Subcutaneous abdominal adipose tissue (tissue), 5 donors: Measurements from ENCODE around the gene TRO.

Experiments
- H3K27ac ChIP-seq: one replicate; pipeline ENCODE4 v1.7.0; 2013; ENCODE audit warnings: low read depth, mild to moderate bottlenecking, inconsistent platforms, low read length, moderate library complexity
- H3K27me3 ChIP-seq, 5 donors: one replicate each; pipeline ENCODE4 v1.7.0; 2013; ENCODE audit warnings: low read length in 5 of 5, inconsistent platforms in 1 of 5; ENCODE audit not compliant: control insufficient read depth in 5 of 5, insufficient read depth in 4 of 5
- H3K36me3 ChIP-seq, 5 donors: one replicate each; pipeline ENCODE4 v1.7.0; 2013; ENCODE audit warnings: low read length in 5 of 5; ENCODE audit not compliant: control insufficient read depth in 5 of 5, insufficient read depth in 5 of 5
- H3K4me1 ChIP-seq, 5 donors: one replicate each; pipeline ENCODE4 v1.7.0; 2013; ENCODE audit warnings: low read length in 5 of 5, mild to moderate bottlenecking in 3 of 5, moderate library complexity in 1 of 5; ENCODE audit not compliant: control insufficient read depth in 5 of 5, insufficient read depth in 5 of 5
- H3K4me3 ChIP-seq, 5 donors: one replicate each; pipeline ENCODE4 v1.7.0; 2013; ENCODE audit warnings: low read length in 5 of 5, low read depth in 1 of 5
- H3K9ac ChIP-seq, 5 donors: one replicate each; pipeline ENCODE4 v1.7.0; 2013; ENCODE audit warnings: low read length in 5 of 5, mild to moderate bottlenecking in 4 of 5, moderate library complexity in 3 of 5
- H3K9me3 ChIP-seq, 5 donors: one replicate each; pipeline ENCODE4 v1.7.0; 2013; ENCODE audit warnings: low read length in 5 of 5; ENCODE audit not compliant: control insufficient read depth in 5 of 5
- donor health status: healthy.
- donor health status: healthy.
- donor health status: healthy.
- donor health status: healthy.
- donor health status: healthy.

Gene TRO

GRCh38 chrX:54930291-54931049 is 9.8 kb downstream of the TRO start:
- Histone ChIP-seq H3K36me3 (peaks cover 5 to 55% (median 29%) of the 10 kb centered on the region in 5 donors), H3K4me1 (no peaks in the 10 kb centered on the region), H3K27me3 (peaks cover 0 to 10% (median 8%) of the 10 kb centered on the region in 5 donors), H3K9ac (no peak overlapping the region), H3K9me3 (peaks cover 2 to 19% (median 8%) of the 10 kb centered on the region in 5 donors), H3K4me3 (no peak overlapping the region), H3K27ac (no peak overlapping the region)

GRCh38 chrX:54931107-54931506 is 10.5 kb downstream of the TRO start:
- Histone ChIP-seq H3K9me3 (peaks cover 2 to 19% (median 8%) of the 10 kb centered on the region in 5 donors), H3K27me3 (peaks cover 0 to 12% (median 6%) of the 10 kb centered on the region in 5 donors), H3K36me3 (peaks cover 5 to 56% (median 29%) of the 10 kb centered on the region in 5 donors), H3K4me1 (no peaks in the 10 kb centered on the region), H3K9ac (no peak overlapping the region), H3K4me3 (no peak overlapping the region), H3K27ac (no peak overlapping the region)

- H3K36me3 ChIP-seq, result peaks cover 5 to 56% (median 29%) of the 10 kb centered on the region in 5 donors
- no peak overlapping the region for H3K4me3 ChIP-seq
- no peak overlapping the region for H3K27ac ChIP-seq
- peaks cover 0 to 11% (median 0%) of the 10 kb centered on the region in 5 donors for H3K9me3 ChIP-seq
- H3K9ac ChIP-seq, result no peak overlapping the region
- peaks cover 0 to 12% (median 8%) of the 10 kb centered on the region in 5 donors for H3K27me3 ChIP-seq
- H3K4me1 ChIP-seq, result no peaks in the 10 kb centered on the region
These were observed 12.7 kb downstream of the TRO start for GRCh38 chrX:54933150-54933826.

GRCh38 chrX:54934058-54934457 is 13.4 kb downstream of the TRO start:
- H3K4me1 ChIP-seq, result no peaks in the 10 kb centered on the region
- H3K27me3 ChIP-seq, result peaks cover 0 to 12% (median 8%) of the 10 kb centered on the region in 5 donors
- H3K9ac ChIP-seq, result no peak overlapping the region

GRCh38 chrX:54934890-54935289 is 14.3 kb downstream of the TRO start:
- H3K4me3 ChIP-seq, result no peak overlapping the region
- no peak overlapping the region for H3K27ac ChIP-seq
- H3K27me3 ChIP-seq, result peaks cover 0 to 12% (median 8%) of the 10 kb centered on the region in 5 donors
- no peaks in the 10 kb centered on the region for H3K4me1 ChIP-seq
- peaks cover 5 to 45% (median 26%) of the 10 kb centered on the region in 5 donors for H3K36me3 ChIP-seq
- no peaks in the 10 kb centered on the region for H3K9me3 ChIP-seq
- no peak overlapping the region for H3K9ac ChIP-seq

More at GRCh38 chrX:54934058-54934457, 13.4 kb downstream of the TRO start:
- Histone ChIP-seq H3K27ac (no peak overlapping the region), H3K4me3 (no peak overlapping the region), H3K9me3 (peaks cover 0 to 5% (median 0%) of the 10 kb centered on the region in 5 donors), H3K36me3 (peaks cover 5 to 54% (median 29%) of the 10 kb centered on the region in 5 donors)

- Histone ChIP-seq H3K36me3 (peaks cover 5 to 41% (median 22%) of the 10 kb centered on the region in 5 donors), H3K9me3 (no peaks in the 10 kb centered on the region), H3K27me3 (peaks cover 0 to 12% (median 8%) of the 10 kb centered on the region in 5 donors), H3K4me1 (no peaks in the 10 kb centered on the region), H3K4me3 (no peak overlapping the region), H3K27ac (no peak overlapping the region), H3K9ac (no peak overlapping the region)
These were observed 14.7 kb downstream of the TRO start for GRCh38 chrX:54935306-54935705.

GRCh38 chrX:54937416-54937815 is 16.8 kb downstream of the TRO start:
- Histone ChIP-seq H3K9me3 (no peaks in the 10 kb centered on the region), H3K4me3 (no peak overlapping the region), H3K36me3 (peaks cover 0 to 30% (median 15%) of the 10 kb centered on the region in 5 donors), H3K27me3 (peaks cover 0 to 12% (median 6%) of the 10 kb centered on the region in 5 donors), H3K4me1 (no peaks in the 10 kb centered on the region), H3K9ac (no peak overlapping the region), H3K27ac (no peak overlapping the region)

GRCh38 chrX:54944816-54945215 is 24.2 kb downstream of the TRO start:
- peaks cover 0 to 12% (median 0%) of the 10 kb centered on the region in 5 donors for H3K4me1 ChIP-seq
- H3K9me3 ChIP-seq, result no peaks in the 10 kb centered on the region
- no peak overlapping the region for H3K9ac ChIP-seq
- H3K36me3 ChIP-seq, result no peaks in the 10 kb centered on the region
- no peak overlapping the region for H3K27ac ChIP-seq
- H3K4me3 ChIP-seq, result no peak overlapping the region
- H3K27me3 ChIP-seq, result peaks cover 0 to 3% (median 0%) of the 10 kb centered on the region in 5 donors

- Histone ChIP-seq H3K36me3 (no peaks in the 10 kb centered on the region), H3K27ac (no peak overlapping the region), H3K9me3 (no peaks in the 10 kb centered on the region), H3K4me3 (no peak overlapping the region), H3K27me3 (peaks cover 0 to 5% (median 0%) of the 10 kb centered on the region in 5 donors), H3K4me1 (peaks cover 0 to 12% (median 0%) of the 10 kb centered on the region in 5 donors), H3K9ac (no peak overlapping the region)
These were observed 24.6 kb downstream of the TRO start for GRCh38 chrX:54945224-54945623.
